ENCODE measurements around the gene NUAK1.

The NUAK1 gene

GRCh38 chr12:106063826-106064720 lies 74.7 kb downstream of the NUAK1 start:
- H3K27me3 ChIP-seq (ENCODE audit: control insufficient read depth, insufficient read depth, low read length) = no peaks in the 10 kb centered on the region
- peaks cover 29% of the 10 kb centered on the region for H3K36me3 ChIP-seq (ENCODE audit: insufficient read depth, low read length)
- H3K9me3 ChIP-seq (replicated peaks; ENCODE audit: low read length) = no peaks in the 10 kb centered on the region
- H3K9ac ChIP-seq (ENCODE audit: low read depth, low read length) = no peak overlapping the region
- peaks cover under 1% of the 10 kb centered on the region for H3K4me1 ChIP-seq (ENCODE audit: control insufficient read depth, insufficient read depth, low read length)
- no peak overlapping the region for H3K4me2 ChIP-seq (ENCODE audit: low read length)
- H3K4me3 ChIP-seq (ENCODE audit: low read length) = no peak overlapping the region

DNA sequence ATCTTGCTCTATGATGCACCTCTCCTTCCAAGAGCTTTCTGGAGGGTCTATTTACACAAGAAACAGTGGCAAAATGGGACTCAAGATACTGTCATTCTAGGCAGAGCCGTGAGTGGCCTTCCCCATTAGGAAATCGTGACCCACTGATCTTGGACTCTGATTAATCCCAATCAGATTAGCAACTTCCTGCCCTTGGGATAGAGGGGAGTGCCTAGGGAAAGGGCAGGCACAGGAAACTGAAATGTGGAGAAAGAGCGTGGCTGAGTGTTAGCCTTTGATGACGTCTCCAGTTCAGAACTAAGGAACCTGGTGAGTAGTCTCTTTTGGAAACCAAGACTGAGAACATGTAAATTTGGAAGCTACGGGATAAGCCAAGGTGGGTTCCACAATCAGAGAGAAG lies 76.1 kb downstream of the NUAK1 start:
- H3K9ac ChIP-seq (ENCODE audit: low read depth, low read length) = no peak overlapping the region
- peaks cover 12% of the 10 kb centered on the region for H3K4me1 ChIP-seq (ENCODE audit: control insufficient read depth, insufficient read depth, low read length)
- H3K9me3 ChIP-seq (replicated peaks; ENCODE audit: low read length) = no peaks in the 10 kb centered on the region
- H3K4me3 ChIP-seq (ENCODE audit: low read length) = no peak overlapping the region
- H3K36me3 ChIP-seq (ENCODE audit: insufficient read depth, low read length) = peaks cover 19% of the 10 kb centered on the region
- no peaks in the 10 kb centered on the region for H3K27me3 ChIP-seq (ENCODE audit: control insufficient read depth, insufficient read depth, low read length)
- no peak overlapping the region for H3K4me2 ChIP-seq (ENCODE audit: low read length)

DNA sequence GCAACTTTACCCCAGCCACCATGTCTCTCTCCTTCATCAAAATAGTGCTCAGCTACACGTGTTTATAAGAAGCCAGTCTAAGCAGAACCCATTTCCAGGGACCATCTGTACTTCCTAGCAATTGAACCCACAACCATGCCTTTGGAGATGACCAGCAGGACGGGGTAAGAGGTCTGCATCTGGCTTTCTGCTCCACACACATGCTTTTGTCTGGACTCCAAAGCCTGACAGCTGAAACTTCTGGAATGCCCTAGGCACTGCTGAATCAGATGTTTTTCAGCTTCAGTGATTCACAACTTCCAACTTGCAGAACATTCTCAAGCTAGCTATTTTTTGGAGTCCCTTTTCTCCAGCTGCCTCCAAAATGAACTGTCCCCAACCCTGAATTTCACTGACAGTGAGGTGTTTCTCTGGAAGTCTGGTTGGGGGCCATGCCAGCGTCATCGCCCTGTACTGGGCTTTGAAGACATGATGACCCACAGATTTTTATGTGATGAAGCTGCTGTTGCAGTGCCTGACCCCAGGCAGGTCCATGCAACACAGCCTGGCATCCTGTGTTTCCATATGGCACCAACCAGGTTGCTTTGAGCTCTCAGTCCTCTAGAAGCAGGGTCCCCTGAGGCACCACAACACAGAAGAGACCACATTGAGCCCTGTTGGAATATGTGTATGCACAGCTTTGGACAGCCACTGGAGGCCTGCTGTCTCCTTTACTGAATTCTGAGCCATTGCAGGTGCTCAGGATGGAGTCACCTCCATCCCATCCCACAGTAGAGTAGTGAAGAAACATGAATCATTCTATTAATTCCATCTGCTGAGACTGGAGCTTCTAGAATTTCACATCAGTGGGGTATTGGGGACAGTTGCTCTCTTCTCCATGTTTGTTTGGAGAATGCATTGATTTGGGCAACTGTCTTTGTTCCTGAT lies 80.2 kb downstream of the NUAK1 start:
- H3K4me2 ChIP-seq (ENCODE audit: low read length) = no peak overlapping the region
- H3K9me3 ChIP-seq (replicated peaks; ENCODE audit: low read length) = no peaks in the 10 kb centered on the region
- no peaks in the 10 kb centered on the region for H3K27me3 ChIP-seq (ENCODE audit: control insufficient read depth, insufficient read depth, low read length)
- no peak overlapping the region for H3K4me3 ChIP-seq (ENCODE audit: low read length)
- no peaks in the 10 kb centered on the region for H3K36me3 ChIP-seq (ENCODE audit: insufficient read depth, low read length)
- peaks cover 12% of the 10 kb centered on the region for H3K4me1 ChIP-seq (ENCODE audit: control insufficient read depth, insufficient read depth, low read length)
- no peak overlapping the region for H3K9ac ChIP-seq (ENCODE audit: low read depth, low read length)

GRCh38 chr12:106054049-106054448 lies 84.7 kb downstream of the NUAK1 start:
- H3K9ac ChIP-seq (ENCODE audit: low read depth, low read length) = no peak overlapping the region
- peaks cover 24% of the 10 kb centered on the region for H3K4me1 ChIP-seq (ENCODE audit: control insufficient read depth, insufficient read depth, low read length)
- H3K4me3 ChIP-seq (ENCODE audit: low read length) = no peak overlapping the region
- H3K4me2 ChIP-seq (ENCODE audit: low read length) = no peak overlapping the region
- no peaks in the 10 kb centered on the region for H3K36me3 ChIP-seq (ENCODE audit: insufficient read depth, low read length)
- H3K9me3 ChIP-seq (replicated peaks; ENCODE audit: low read length) = no peaks in the 10 kb centered on the region
- H3K27me3 ChIP-seq (ENCODE audit: control insufficient read depth, insufficient read depth, low read length) = no peaks in the 10 kb centered on the region

GRCh38 chr12:106051853-106052531 lies 86.8 kb downstream of the NUAK1 start:
- no peak overlapping the region for H3K4me2 ChIP-seq (ENCODE audit: low read length)

DNA sequence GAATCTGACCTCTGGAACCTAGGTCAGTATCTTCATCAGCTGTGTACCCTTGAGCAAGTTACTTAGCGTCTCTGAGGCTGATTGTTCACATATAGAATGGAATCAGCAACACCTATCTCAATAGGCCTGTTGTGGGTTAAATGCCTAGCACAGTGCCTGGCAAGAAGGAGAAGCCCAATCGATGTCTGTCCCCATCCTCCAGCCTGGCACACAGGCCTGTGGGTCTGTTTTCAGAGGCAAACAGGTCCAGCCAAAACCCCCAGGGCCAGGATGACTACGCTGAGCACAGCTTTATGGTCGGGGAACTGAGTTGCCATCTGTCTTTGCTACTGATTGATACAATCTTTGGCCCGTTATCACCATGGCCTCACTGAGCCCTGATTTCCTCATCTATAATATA lies 89.2 kb downstream of the NUAK1 start:
- Histone ChIP-seq H3K4me3 (ENCODE audit: low read length) (no peak overlapping the region), H3K27me3 (ENCODE audit: control insufficient read depth, insufficient read depth, low read length) (no peaks in the 10 kb centered on the region), H3K36me3 (ENCODE audit: insufficient read depth, low read length) (no peaks in the 10 kb centered on the region), H3K4me1 (ENCODE audit: control insufficient read depth, insufficient read depth, low read length) (peaks cover 21% of the 10 kb centered on the region), H3K9ac (ENCODE audit: low read depth, low read length) (no peak overlapping the region), H3K9me3 (replicated peaks; ENCODE audit: low read length) (no peaks in the 10 kb centered on the region), H3K4me2 (ENCODE audit: low read length) (no peak overlapping the region)

More at GRCh38 chr12:106051853-106052531, 86.8 kb downstream of the NUAK1 start:
- Histone ChIP-seq H3K4me3 (ENCODE audit: low read length) (no peak overlapping the region), H3K36me3 (ENCODE audit: insufficient read depth, low read length) (no peaks in the 10 kb centered on the region), H3K27me3 (ENCODE audit: control insufficient read depth, insufficient read depth, low read length) (no peaks in the 10 kb centered on the region), H3K9ac (ENCODE audit: low read depth, low read length) (no peak overlapping the region), H3K9me3 (replicated peaks; ENCODE audit: low read length) (no peaks in the 10 kb centered on the region), H3K4me1 (ENCODE audit: control insufficient read depth, insufficient read depth, low read length) (peaks cover 13% of the 10 kb centered on the region)

- no peak overlapping the region for H3K9ac ChIP-seq (ENCODE audit: low read depth, low read length)
- H3K4me1 ChIP-seq (ENCODE audit: control insufficient read depth, insufficient read depth, low read length) = peaks cover 21% of the 10 kb centered on the region
- H3K9me3 ChIP-seq (replicated peaks; ENCODE audit: low read length) = no peaks in the 10 kb centered on the region
- H3K36me3 ChIP-seq (ENCODE audit: insufficient read depth, low read length) = no peaks in the 10 kb centered on the region
- H3K4me2 ChIP-seq (ENCODE audit: low read length) = no peak overlapping the region
- H3K4me3 ChIP-seq (ENCODE audit: low read length) = no peak overlapping the region
- no peaks in the 10 kb centered on the region for H3K27me3 ChIP-seq (ENCODE audit: control insufficient read depth, insufficient read depth, low read length)
Observed at GRCh38 chr12:106049105-106049504, 89.6 kb downstream of the NUAK1 start.

GRCh38 chr12:106048676-106049075 lies 90.1 kb downstream of the NUAK1 start:
- no peaks in the 10 kb centered on the region for H3K36me3 ChIP-seq (ENCODE audit: insufficient read depth, low read length)
- no peak overlapping the region for H3K4me3 ChIP-seq (ENCODE audit: low read length)
- H3K4me1 ChIP-seq (ENCODE audit: control insufficient read depth, insufficient read depth, low read length) = peaks cover 21% of the 10 kb centered on the region

GRCh38 chr12:106048016-106048415 lies 90.7 kb downstream of the NUAK1 start:
- Histone ChIP-seq H3K27me3 (ENCODE audit: control insufficient read depth, insufficient read depth, low read length) (no peaks in the 10 kb centered on the region), H3K9me3 (replicated peaks; ENCODE audit: low read length) (no peaks in the 10 kb centered on the region), H3K36me3 (ENCODE audit: insufficient read depth, low read length) (no peaks in the 10 kb centered on the region), H3K9ac (ENCODE audit: low read depth, low read length) (no peak overlapping the region), H3K4me1 (ENCODE audit: control insufficient read depth, insufficient read depth, low read length) (peaks cover 21% of the 10 kb centered on the region), H3K4me2 (ENCODE audit: low read length) (no peak overlapping the region), H3K4me3 (ENCODE audit: low read length) (no peak overlapping the region)

More at GRCh38 chr12:106048676-106049075, 90.1 kb downstream of the NUAK1 start:
- Histone ChIP-seq H3K27me3 (ENCODE audit: control insufficient read depth, insufficient read depth, low read length) (no peaks in the 10 kb centered on the region), H3K4me2 (ENCODE audit: low read length) (no peak overlapping the region), H3K9me3 (replicated peaks; ENCODE audit: low read length) (no peaks in the 10 kb centered on the region), H3K9ac (ENCODE audit: low read depth, low read length) (no peak overlapping the region)

DNA sequence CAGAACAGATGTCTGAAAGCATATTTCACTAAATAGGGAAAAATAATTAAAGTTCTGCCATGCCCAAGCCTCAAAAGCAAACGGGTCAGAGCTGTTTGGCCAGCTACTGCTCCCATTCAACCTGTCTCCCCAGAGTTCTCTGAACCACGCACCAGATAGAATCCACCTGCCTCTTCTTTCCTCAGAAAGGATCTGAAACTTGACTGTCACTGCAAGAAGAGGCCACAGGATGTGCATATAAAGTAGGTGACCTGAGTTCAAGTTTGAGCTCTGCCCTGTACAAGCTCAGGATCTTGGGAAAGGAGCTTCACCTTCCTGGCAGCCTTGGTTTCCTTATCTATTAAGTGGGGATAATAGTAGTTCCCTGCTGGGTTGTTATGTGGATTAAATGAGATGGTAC lies 91.8 kb downstream of the NUAK1 start:
- no peaks in the 10 kb centered on the region for H3K9me3 ChIP-seq (replicated peaks; ENCODE audit: low read length)
- no peak overlapping the region for H3K4me2 ChIP-seq (ENCODE audit: low read length)
- no peak overlapping the region for H3K4me3 ChIP-seq (ENCODE audit: low read length)
- no peak overlapping the region for H3K9ac ChIP-seq (ENCODE audit: low read depth, low read length)
- H3K36me3 ChIP-seq (ENCODE audit: insufficient read depth, low read length) = no peaks in the 10 kb centered on the region
- peaks cover 16% of the 10 kb centered on the region for H3K4me1 ChIP-seq (ENCODE audit: control insufficient read depth, insufficient read depth, low read length)
- no peaks in the 10 kb centered on the region for H3K27me3 ChIP-seq (ENCODE audit: control insufficient read depth, insufficient read depth, low read length)

DNA sequence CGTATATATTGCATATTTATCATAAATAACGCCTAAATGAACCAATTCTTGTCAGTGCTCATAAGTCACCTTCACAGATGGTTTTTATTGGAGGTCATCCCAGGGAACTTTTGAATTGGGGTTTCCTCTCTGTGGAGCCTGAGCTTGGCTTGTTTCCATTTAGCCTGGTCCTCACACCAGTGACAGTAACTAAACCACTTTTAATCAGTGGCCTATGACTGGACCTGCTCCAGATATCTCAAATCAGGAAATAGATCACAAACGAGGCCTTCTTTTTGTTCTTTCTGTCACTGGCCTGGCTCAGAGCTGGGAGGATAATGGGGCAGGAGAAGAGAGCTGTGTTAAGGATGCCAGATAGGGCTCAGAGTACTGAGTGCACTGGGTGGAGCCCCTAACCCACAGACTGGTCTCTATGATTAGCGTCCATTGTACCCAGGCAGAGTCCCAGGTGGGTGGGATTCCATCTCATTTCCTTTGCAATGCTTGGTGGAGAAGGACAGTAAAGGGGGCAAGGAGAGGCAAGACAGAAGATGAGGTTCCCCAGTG lies 92.4 kb downstream of the NUAK1 start:
- H3K4me2 ChIP-seq (ENCODE audit: low read length) = no peak overlapping the region
- H3K9ac ChIP-seq (ENCODE audit: low read depth, low read length) = no peak overlapping the region
- H3K27me3 ChIP-seq (ENCODE audit: control insufficient read depth, insufficient read depth, low read length) = no peaks in the 10 kb centered on the region
- no peak overlapping the region for H3K4me3 ChIP-seq (ENCODE audit: low read length)
- H3K4me1 ChIP-seq (ENCODE audit: control insufficient read depth, insufficient read depth, low read length) = peaks cover 10% of the 10 kb centered on the region
- no peaks in the 10 kb centered on the region for H3K36me3 ChIP-seq (ENCODE audit: insufficient read depth, low read length)
- no peaks in the 10 kb centered on the region for H3K9me3 ChIP-seq (replicated peaks; ENCODE audit: low read length)
